BJ (cell line): ENCODE results near the gene EPB41L3. TPM values are rescaled to one million over a fixed set of nuclear protein-coding genes. Genes with fewer than 3 reads are reported as not detected.

ENCODE experiments used
- CTCF ChIA-PET: fragments of 350-600 bp; formaldehyde crosslinking; extraction: SDS; loops from one replicate; lab custom pipeline; 2021; ENCODE audit warnings: antibody characterized with exemption, inconsistent platforms; lab: Yijun Ruan, JAX
- POLR2A ChIA-PET: fragments of 300-600 bp; sonication (Branson Sonifier 250); formaldehyde crosslinking; extraction: SDS; loops from one replicate; lab custom pipeline; 2021; ENCODE audit warnings: antibody characterized with exemption; lab: Charles Lee
- DNase-seq: peaks from one replicate; pipeline ENCODE4 v3.0.0-alpha.2; 2011; ENCODE audit warnings: low read depth
- H3K27me3 ChIP-seq: 2 replicates; pipeline ENCODE4 v1.6.0; 2011; ENCODE audit warnings: low read length; ENCODE audit not compliant: control insufficient read depth, insufficient read depth
- H3K36me3 ChIP-seq: 2 replicates; pipeline ENCODE4 v1.5.1; 2011; ENCODE audit warnings: low read length; ENCODE audit not compliant: control insufficient read depth, insufficient read depth
- H3K4me3 ChIP-seq: 2 replicates; pipeline ENCODE4 v1.5.1; 2011; ENCODE audit warnings: low read depth, mild to moderate bottlenecking, control low read depth, low read length
- CTCF ChIP-seq: IDR thresholded peaks from 2 replicates; pipeline ENCODE4 v1.5.1; 2011; ENCODE audit warnings: low read depth, mild to moderate bottlenecking, control low read depth, inconsistent platforms, low read length, moderate library complexity; ENCODE audit not compliant: insufficient read depth
- polyA plus RNA-seq: library from polyadenylated mRNA; depleted of rRNA; stranded (reverse); fragments of >200 nt; gene quantifications from 2 replicates; pipeline ENCODE4 v1.2.3, GENCODE V29; 2011

EPB41L3 gene
- polyA plus RNA-seq, 1 experiment, result 4.6 TPM

- Histone ChIP-seq H3K27me3 (no peaks in the 10 kb centered on the region), H3K36me3 (no peaks in the 10 kb centered on the region), H3K4me3 (no peak overlapping the region)
- no peak for DNase-seq
- CTCF ChIA-PET, result no interaction called here
- no peak for TF ChIP-seq CTCF
- POLR2A ChIA-PET, result no interaction called here
Measured at GRCh38 chr18:5380586-5380985, 163.2 kb downstream of the EPB41L3 start.

GRCh38 chr18:5376986-5377385, 166.8 kb downstream of the EPB41L3 start:
- POLR2A ChIA-PET, result no interaction called here

GRCh38 chr18:5370332-5370731, 173.5 kb downstream of the EPB41L3 start:
- Histone ChIP-seq H3K4me3 (no peak overlapping the region), H3K36me3 (no peaks in the 10 kb centered on the region), H3K27me3 (no peaks in the 10 kb centered on the region)
- ChIA-PET POLR2A (no interaction called here), CTCF (no interaction called here)
- no peak for TF ChIP-seq CTCF
- no peak for DNase-seq

More at GRCh38 chr18:5376986-5377385, 166.8 kb downstream of the EPB41L3 start:
- H3K36me3 ChIP-seq, result no peaks in the 10 kb centered on the region
- TF ChIP-seq CTCF, result no peak
- H3K27me3 ChIP-seq, result no peaks in the 10 kb centered on the region
- DNase-seq, result no peak
- CTCF ChIA-PET, result no interaction called here
- no peak overlapping the region for H3K4me3 ChIP-seq

GRCh38 chr18:5369513-5369912, 174.3 kb downstream of the EPB41L3 start:
- ChIA-PET CTCF (no interaction called here), POLR2A (no interaction called here)
- Histone ChIP-seq H3K4me3 (no peak overlapping the region), H3K36me3 (no peaks in the 10 kb centered on the region), H3K27me3 (no peaks in the 10 kb centered on the region)
- no peak for DNase-seq
- no peak for TF ChIP-seq CTCF

- TF ChIP-seq CTCF, result no peak
- Histone ChIP-seq H3K36me3 (no peaks in the 10 kb centered on the region), H3K4me3 (no peak overlapping the region), H3K27me3 (no peaks in the 10 kb centered on the region)
- no peak for DNase-seq
- POLR2A ChIA-PET, result no interaction called here
- CTCF ChIA-PET, result interaction anchor here (1.1 to 1.3 kb wide), 2 partner anchors 17 to 23 kb away, joined by 3 read pairs; no protein-coding TSS in a partner anchor
Measured at GRCh38 chr18:5365443-5365842, 178.4 kb downstream of the EPB41L3 start.
